GM12892 (cell line): ENCODE measurements around the gene C1QTNF1.
"Not testable (repeated sequence)": the region's sequence is repeated elsewhere in the genome, so short reads cannot be mapped to it uniquely, and the experiment has no call there.

ENCODE experiments used
- POLR2A ChIP-seq: IDR thresholded peaks from 2 replicates; pipeline ENCODE4 v1.6.1; 2011; ENCODE audit warnings: low read depth, low read length, control low read depth
- POLR2AphosphoS5 ChIP-seq: IDR thresholded peaks from 2 replicates; pipeline ENCODE4 v1.6.1; 2011; ENCODE audit warnings: low read depth, low read length, control low read depth

- TF ChIP-seq POLR2A, POLR2AphosphoS5: not testable (repeated sequence)
Measured at GRCh38 chr17:79030636-79031035, 6.7 kb downstream of the C1QTNF1 start.
